ENCODE data around the gene XKR3. TPM values are rescaled to one million over a fixed set of nuclear protein-coding genes. Genes with fewer than 3 reads are reported as not detected.

The XKR3 gene
- total RNA-seq, 1 experiment from 2014 or later = not detected

DNA sequence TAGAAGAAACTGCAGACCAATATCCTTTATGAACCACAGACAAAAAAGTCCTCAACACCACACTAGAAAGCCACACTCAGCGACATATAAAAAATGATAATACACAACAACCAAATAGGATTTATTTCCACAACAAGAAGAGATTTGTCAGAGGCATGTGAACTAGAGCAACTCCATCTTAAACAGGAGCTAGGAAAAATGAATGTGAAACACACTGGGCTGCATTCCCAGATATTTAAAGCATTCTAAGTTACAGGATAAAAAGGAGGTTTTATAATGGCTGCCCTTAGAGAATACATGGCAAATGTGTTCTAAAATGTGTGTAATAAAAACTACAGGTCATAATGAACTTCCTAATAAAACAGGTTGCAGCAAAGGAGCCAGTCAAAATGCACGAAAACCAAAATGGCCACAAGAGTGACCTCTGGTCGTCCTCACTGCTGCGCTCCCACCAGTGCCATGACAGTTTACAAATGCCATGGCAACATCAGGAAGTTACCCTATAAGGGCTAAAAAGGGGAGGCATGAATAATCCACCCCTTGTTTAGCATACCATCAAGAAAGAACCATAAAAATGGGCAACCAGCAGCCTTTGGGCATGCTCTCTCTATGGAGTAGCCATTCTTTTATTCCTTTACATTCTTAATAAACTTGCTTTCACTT lies 21.8 kb downstream of the XKR3 start:
- H3K14ac ChIP-seq (ENCODE audit: insufficient read depth, low read length) = no peak overlapping the region
- DNase-seq = no peak
- no peak overlapping the region for H3K23ac ChIP-seq (ENCODE audit: insufficient read length, low read depth, low read length)
- H3K4me1 Mint-ChIP-seq = peaks cover 7 to 51% of the 10 kb centered on the region in 2 experiments; a peak in 3 of 4 replicates
- no peak overlapping the region for H4K5ac ChIP-seq (ENCODE audit: insufficient read length, low read depth, low read length)
- no peak overlapping the region for H4K91ac ChIP-seq (ENCODE audit: insufficient read length, low read depth, low read length)
- no peak overlapping the region for H3K56ac ChIP-seq (ENCODE audit: insufficient read length, low read depth, low read length)
- H3K79me2 ChIP-seq (ENCODE audit: insufficient read depth, low read length) = no peaks in the 10 kb centered on the region
- no peaks in the 10 kb centered on the region for H3K27me3 Mint-ChIP-seq (ENCODE audit: low read depth)
- H3K4me1 ChIP-seq (ENCODE audit: insufficient read depth, low read length) = peaks cover 8% of the 10 kb centered on the region; the same call in 1 of the 2 replicates
- H3K27ac Mint-ChIP-seq = no peak overlapping the region; a peak in 1 of 7 replicates
- no CpG with 5 or more reads among the region's 4 CpGs for WGBS (ENCODE audit: extremely low coverage, insufficient read length, low lambda C conversion rate)
- no peak overlapping the region for H3K4me2 ChIP-seq (ENCODE audit: insufficient read depth, insufficient read length, low read length)
- no peak overlapping the region for H3K4me3 Mint-ChIP-seq
- H2BK12ac ChIP-seq (ENCODE audit: insufficient read length, low read depth, low read length) = no peak overlapping the region
- no peak overlapping the region for H2BK120ac ChIP-seq (ENCODE audit: low read depth, low read length, poor library complexity, severe bottlenecking)
- no peak overlapping the region for H3K4ac ChIP-seq (ENCODE audit: low read depth, low read length)
- H2BK20ac ChIP-seq (ENCODE audit: low read depth, low read length, poor library complexity, severe bottlenecking) = no peak overlapping the region
- no peaks in the 10 kb centered on the region for H3K23me2 ChIP-seq (ENCODE audit: insufficient read length, low read depth, low read length, poor library complexity, severe bottlenecking)
- H4K20me1 ChIP-seq (ENCODE audit: control insufficient read depth, insufficient read depth, insufficient read length) = no peaks in the 10 kb centered on the region
- H3K9ac ChIP-seq (ENCODE audit: extremely low read depth, insufficient read length, low read length) = no peak overlapping the region
- H2BK15ac ChIP-seq (ENCODE audit: low read depth, low read length) = no peak overlapping the region
- no peaks in the 10 kb centered on the region for H3K79me1 ChIP-seq (ENCODE audit: insufficient read depth, low read depth, low read length, poor library complexity, severe bottlenecking)
- H3K36me3 Mint-ChIP-seq (ENCODE audit: insufficient read depth in 1 of 3, low read depth in 3 of 3) = peaks cover 0 to 1% (median 0%) of the 10 kb centered on the region in 3 experiments; a peak in 1 of 7 replicates
- H2AK5ac ChIP-seq (ENCODE audit: insufficient read length, low read length) = no peak overlapping the region
- no peak overlapping the region for H2BK5ac ChIP-seq (ENCODE audit: insufficient read length, low read length)
- TF ChIP-seq, protein P1, sequence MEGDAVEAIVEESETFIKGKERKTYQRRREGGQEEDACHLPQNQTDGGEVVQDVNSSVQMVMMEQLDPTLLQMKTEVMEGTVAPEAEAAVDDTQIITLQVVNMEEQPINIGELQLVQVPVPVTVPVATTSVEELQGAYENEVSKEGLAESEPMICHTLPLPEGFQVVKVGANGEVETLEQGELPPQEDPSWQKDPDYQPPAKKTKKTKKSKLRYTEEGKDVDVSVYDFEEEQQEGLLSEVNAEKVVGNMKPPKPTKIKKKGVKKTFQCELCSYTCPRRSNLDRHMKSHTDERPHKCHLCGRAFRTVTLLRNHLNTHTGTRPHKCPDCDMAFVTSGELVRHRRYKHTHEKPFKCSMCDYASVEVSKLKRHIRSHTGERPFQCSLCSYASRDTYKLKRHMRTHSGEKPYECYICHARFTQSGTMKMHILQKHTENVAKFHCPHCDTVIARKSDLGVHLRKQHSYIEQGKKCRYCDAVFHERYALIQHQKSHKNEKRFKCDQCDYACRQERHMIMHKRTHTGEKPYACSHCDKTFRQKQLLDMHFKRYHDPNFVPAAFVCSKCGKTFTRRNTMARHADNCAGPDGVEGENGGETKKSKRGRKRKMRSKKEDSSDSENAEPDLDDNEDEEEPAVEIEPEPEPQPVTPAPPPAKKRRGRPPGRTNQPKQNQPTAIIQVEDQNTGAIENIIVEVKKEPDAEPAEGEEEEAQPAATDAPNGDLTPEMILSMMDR (conservative IDR thresholded peaks at IDR 0.05) = no peak
- H3K27me3 ChIP-seq (ENCODE audit: insufficient read depth, low read length) = no peaks in the 10 kb centered on the region
- H3K9me3 ChIP-seq (ENCODE audit: control insufficient read depth, low read depth, low read length) = no peaks in the 10 kb centered on the region
- no peak overlapping the region for H3K18ac ChIP-seq (ENCODE audit: insufficient read length, low read depth, low read length)
- no peak overlapping the region for H2AFZ ChIP-seq (ENCODE audit: low read length)
- H4K8ac ChIP-seq (replicated peaks; ENCODE audit: insufficient read length, low read depth, low read length) = no peak overlapping the region
- no peak overlapping the region for H3T11ph ChIP-seq (ENCODE audit: low read length)
- H3K9me3 Mint-ChIP-seq = peaks cover 61 to 75% of the 10 kb centered on the region in 2 experiments
- H3K27ac ChIP-seq (ENCODE audit: insufficient read length, low read depth, low read length) = no peak overlapping the region

Data from H9 (cell line).